ENCODE results near the gene TMEM151B. TPM values are rescaled to one million over a fixed set of nuclear protein-coding genes. Genes with fewer than 3 reads are reported as not detected.
"Not testable (repeated sequence)": the region's sequence is repeated elsewhere in the genome, so short reads cannot be mapped to it uniquely, and the experiment has no call there.

The TMEM151B gene
- total RNA-seq, 1 donor from 2014 or later, result not detected

GRCh38 chr6:44311767-44312166, 41.5 kb downstream of the TMEM151B start:
- no peaks in the 10 kb centered on the region for H3K9me3 ChIP-seq (ENCODE audit: control insufficient read depth in 3 of 3, low read length in 3 of 3)
- peak overlapping the region in 1 of 3 donors; percentile 93 for H3K9ac ChIP-seq (ENCODE audit: low read depth in 1 of 3, low read length in 3 of 3)
- peaks cover 7 to 10% (median 8%) of the 10 kb centered on the region in 3 donors for H3K4me1 ChIP-seq (ENCODE audit: control insufficient read depth in 3 of 3, insufficient read depth in 3 of 3, low read length in 3 of 3)
- peak overlapping the region in 1 of 3 donors; percentile 92 for H3K4me3 ChIP-seq (ENCODE audit: low read length in 3 of 3)
- no peaks in the 10 kb centered on the region for H3K27me3 ChIP-seq (ENCODE audit: control insufficient read depth in 3 of 3, insufficient read depth in 3 of 3, low read length in 3 of 3)
- H3K27ac ChIP-seq (ENCODE audit: low read depth, low read length), result no peak overlapping the region
- peaks cover 30 to 45% (median 38%) of the 10 kb centered on the region in 3 donors for H3K36me3 ChIP-seq (ENCODE audit: control insufficient read depth in 3 of 3, insufficient read depth in 3 of 3, low read length in 3 of 3)

DNA sequence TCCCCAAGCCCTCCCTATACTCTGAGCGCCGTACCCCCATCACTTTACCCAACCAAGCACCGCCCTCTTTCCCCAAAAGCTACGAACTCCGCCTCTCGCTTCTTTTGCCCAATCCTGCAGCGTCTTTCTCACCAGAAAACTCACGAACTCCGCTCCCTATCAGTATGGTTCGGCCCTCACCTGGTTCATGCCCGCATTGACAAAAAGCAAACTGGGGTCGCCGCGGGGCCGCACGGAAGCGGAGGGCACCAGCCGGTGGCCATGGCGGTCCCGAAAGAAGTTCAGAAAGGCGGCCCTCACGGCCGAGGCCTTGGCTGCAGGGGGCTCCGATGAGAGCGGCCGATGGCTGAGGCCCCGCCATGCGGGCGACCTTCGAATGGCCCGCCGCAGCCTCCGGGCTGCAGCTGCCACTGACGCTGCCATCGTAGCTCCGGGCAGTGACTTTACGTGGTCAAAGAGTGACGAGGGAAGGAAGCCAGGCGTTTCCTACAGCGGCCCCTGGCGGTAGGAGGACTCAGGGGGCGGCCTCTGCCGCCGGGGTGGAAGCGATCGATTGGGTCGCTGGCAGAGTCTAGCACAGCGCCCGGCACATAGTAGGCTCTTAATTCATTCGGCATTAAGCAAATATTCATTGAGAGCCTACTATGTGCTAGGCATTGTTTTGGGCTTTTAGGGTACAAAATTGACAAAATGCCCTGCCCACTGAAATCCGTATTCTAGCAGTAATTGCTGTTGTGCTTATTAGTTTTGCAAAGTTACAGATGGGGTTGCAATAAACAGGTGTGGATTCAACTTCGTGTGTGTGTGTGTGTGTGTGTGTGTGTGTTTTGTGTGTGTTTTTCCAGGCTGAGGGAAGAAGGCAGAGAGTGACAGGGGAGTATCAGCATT, 42.9 kb downstream of the TMEM151B start, which contains the start of gene AARS2:
AARS2 (minus strand) TSS at position 447 of the 888 bp plus-strand sequence; CDS start at position 423, 24 bp downstream.
- Histone ChIP-seq H3K9me3 (ENCODE audit: control insufficient read depth in 3 of 3, low read length in 3 of 3) (no peaks in the 10 kb centered on the region), H3K4me1 (ENCODE audit: control insufficient read depth in 3 of 3, insufficient read depth in 3 of 3, low read length in 3 of 3) (peaks cover 7 to 10% (median 8%) of the 10 kb centered on the region in 3 donors), H3K4me3 (ENCODE audit: low read length in 3 of 3) (peak within 1 kb of the TSS; percentile 92), H3K27ac (ENCODE audit: low read depth, low read length) (peak within 1 kb of the TSS; percentile 43), H3K36me3 (ENCODE audit: control insufficient read depth in 3 of 3, insufficient read depth in 3 of 3, low read length in 3 of 3) (peaks cover 21 to 34% (median 25%) of the 10 kb centered on the region in 3 donors), H3K27me3 (ENCODE audit: control insufficient read depth in 3 of 3, insufficient read depth in 3 of 3, low read length in 3 of 3) (no peaks in the 10 kb centered on the region), H3K9ac (ENCODE audit: low read depth in 1 of 3, low read length in 3 of 3) (peak within 1 kb of the TSS; percentile 86 to 93 (median 90))

GRCh38 chr6:44314657-44315056, 44.4 kb downstream of the TMEM151B start:
- H3K36me3 ChIP-seq (ENCODE audit: control insufficient read depth in 3 of 3, insufficient read depth in 3 of 3, low read length in 3 of 3), result peaks cover 15 to 24% (median 17%) of the 10 kb centered on the region in 3 donors
- not testable (repeated sequence) for H3K9ac ChIP-seq (ENCODE audit: low read depth in 1 of 3, low read length in 3 of 3); H3K4me3 ChIP-seq (ENCODE audit: low read length in 3 of 3); H3K27me3 ChIP-seq (ENCODE audit: control insufficient read depth in 3 of 3, insufficient read depth in 3 of 3, low read length in 3 of 3); H3K9me3 ChIP-seq (ENCODE audit: control insufficient read depth in 3 of 3, low read length in 3 of 3); H3K27ac ChIP-seq (ENCODE audit: low read depth, low read length)
- H3K4me1 ChIP-seq (ENCODE audit: control insufficient read depth in 3 of 3, insufficient read depth in 3 of 3, low read length in 3 of 3), result peaks cover 7 to 10% (median 8%) of the 10 kb centered on the region in 3 donors

- Histone ChIP-seq H3K9me3 (ENCODE audit: control insufficient read depth in 3 of 3, low read length in 3 of 3) (no peaks in the 10 kb centered on the region), H3K9ac (ENCODE audit: low read depth in 1 of 3, low read length in 3 of 3) (no peak overlapping the region), H3K4me3 (ENCODE audit: low read length in 3 of 3) (no peak overlapping the region), H3K27me3 (ENCODE audit: control insufficient read depth in 3 of 3, insufficient read depth in 3 of 3, low read length in 3 of 3) (peaks cover 3 to 6% (median 5%) of the 10 kb centered on the region in 3 donors), H3K36me3 (ENCODE audit: control insufficient read depth in 3 of 3, insufficient read depth in 3 of 3, low read length in 3 of 3) (peaks cover 7 to 16% (median 12%) of the 10 kb centered on the region in 3 donors), H3K27ac (ENCODE audit: low read depth, low read length) (no peak overlapping the region), H3K4me1 (ENCODE audit: control insufficient read depth in 3 of 3, insufficient read depth in 3 of 3, low read length in 3 of 3) (peaks cover 7 to 10% (median 8%) of the 10 kb centered on the region in 3 donors)
Measured at GRCh38 chr6:44315516-44315915, 45.3 kb downstream of the TMEM151B start.

DNA sequence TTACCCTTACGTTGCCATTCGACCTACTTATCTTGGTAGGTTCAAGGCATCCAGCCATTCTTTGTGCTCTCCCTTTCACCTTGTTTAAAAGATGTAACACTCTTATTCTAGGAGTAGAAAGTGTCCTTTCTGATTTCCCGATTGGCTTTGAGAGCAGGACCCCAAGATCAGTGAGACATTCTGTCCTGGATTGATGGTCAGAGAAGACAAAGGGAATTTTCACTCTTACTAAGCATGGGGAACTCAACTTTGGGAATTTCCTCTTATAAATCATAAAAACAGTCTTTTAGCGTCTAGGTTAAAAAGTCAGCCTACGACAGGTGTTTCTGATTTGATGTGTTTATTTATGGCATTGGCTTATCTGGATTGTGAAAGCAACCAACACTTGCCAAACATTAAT, 45.7 kb downstream of the TMEM151B start:
- peaks cover 3 to 6% (median 5%) of the 10 kb centered on the region in 3 donors for H3K27me3 ChIP-seq (ENCODE audit: control insufficient read depth in 3 of 3, insufficient read depth in 3 of 3, low read length in 3 of 3)
- H3K4me3 ChIP-seq (ENCODE audit: low read length in 3 of 3), result no peak overlapping the region
- peaks cover 7 to 10% (median 8%) of the 10 kb centered on the region in 3 donors for H3K4me1 ChIP-seq (ENCODE audit: control insufficient read depth in 3 of 3, insufficient read depth in 3 of 3, low read length in 3 of 3)
- H3K9ac ChIP-seq (ENCODE audit: low read depth in 1 of 3, low read length in 3 of 3), result no peak overlapping the region
- peaks cover 5 to 11% (median 9%) of the 10 kb centered on the region in 3 donors for H3K36me3 ChIP-seq (ENCODE audit: control insufficient read depth in 3 of 3, insufficient read depth in 3 of 3, low read length in 3 of 3)
- H3K27ac ChIP-seq (ENCODE audit: low read depth, low read length), result no peak overlapping the region
- no peaks in the 10 kb centered on the region for H3K9me3 ChIP-seq (ENCODE audit: control insufficient read depth in 3 of 3, low read length in 3 of 3)

DNA sequence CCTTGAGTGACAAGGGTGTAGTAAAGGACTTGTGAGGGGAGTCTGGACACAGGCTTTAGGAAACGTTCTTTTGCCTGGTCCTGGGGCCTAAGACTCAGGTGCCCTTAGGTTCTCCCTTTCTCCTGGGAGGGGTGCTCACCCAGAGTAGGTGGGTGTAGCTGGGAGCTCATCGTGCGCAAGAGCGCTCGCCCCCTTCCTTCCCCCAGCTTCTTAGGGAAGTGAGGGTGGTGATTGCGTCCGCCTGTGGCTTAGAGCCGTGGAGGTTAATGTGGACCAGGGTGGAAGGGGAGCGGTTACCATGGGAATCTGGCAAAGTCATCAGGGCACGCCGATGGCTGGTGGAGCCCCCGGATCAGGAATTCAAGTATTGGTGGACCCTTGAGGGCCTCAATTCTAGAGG, 46.2 kb downstream of the TMEM151B start:
- H3K4me3 ChIP-seq (ENCODE audit: low read length in 3 of 3), result no peak overlapping the region
- peaks cover 3 to 6% (median 5%) of the 10 kb centered on the region in 3 donors for H3K27me3 ChIP-seq (ENCODE audit: control insufficient read depth in 3 of 3, insufficient read depth in 3 of 3, low read length in 3 of 3)
- no peak overlapping the region for H3K9ac ChIP-seq (ENCODE audit: low read depth in 1 of 3, low read length in 3 of 3)
- H3K9me3 ChIP-seq (ENCODE audit: control insufficient read depth in 3 of 3, low read length in 3 of 3), result no peaks in the 10 kb centered on the region
- no peak overlapping the region for H3K27ac ChIP-seq (ENCODE audit: low read depth, low read length)
- peaks cover 0 to 6% (median 5%) of the 10 kb centered on the region in 3 donors for H3K36me3 ChIP-seq (ENCODE audit: control insufficient read depth in 3 of 3, insufficient read depth in 3 of 3, low read length in 3 of 3)
- peaks cover 7 to 10% (median 8%) of the 10 kb centered on the region in 3 donors for H3K4me1 ChIP-seq (ENCODE audit: control insufficient read depth in 3 of 3, insufficient read depth in 3 of 3, low read length in 3 of 3)

DNA sequence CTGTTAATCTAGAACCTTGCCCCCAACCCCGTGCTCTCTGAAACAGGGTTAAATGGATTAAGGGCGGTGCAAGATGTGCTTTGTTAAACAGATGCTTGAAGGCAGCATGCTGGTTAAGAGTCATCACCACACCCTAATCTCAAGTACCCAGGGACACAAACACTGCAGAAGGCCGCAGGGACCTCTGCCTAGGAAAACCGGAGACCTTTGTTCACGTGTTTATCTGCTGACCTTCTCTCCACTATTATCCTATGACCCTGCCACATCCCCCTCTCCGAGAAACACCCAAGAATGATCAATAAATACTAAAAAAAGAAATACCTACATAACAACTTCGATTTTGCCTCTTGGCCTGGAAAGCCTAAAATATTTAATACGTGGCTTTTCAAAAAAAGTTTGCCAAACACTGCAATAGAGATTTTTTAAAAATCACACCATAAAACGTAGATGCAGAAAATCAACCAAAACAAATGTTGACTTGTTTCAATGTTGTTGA, 46.9 kb downstream of the TMEM151B start:
- H3K9ac ChIP-seq (ENCODE audit: low read depth in 1 of 3, low read length in 3 of 3); H3K4me1 ChIP-seq (ENCODE audit: control insufficient read depth in 3 of 3, insufficient read depth in 3 of 3, low read length in 3 of 3); H3K27me3 ChIP-seq (ENCODE audit: control insufficient read depth in 3 of 3, insufficient read depth in 3 of 3, low read length in 3 of 3); H3K4me3 ChIP-seq (ENCODE audit: low read length in 3 of 3); H3K36me3 ChIP-seq (ENCODE audit: control insufficient read depth in 3 of 3, insufficient read depth in 3 of 3, low read length in 3 of 3); H3K9me3 ChIP-seq (ENCODE audit: control insufficient read depth in 3 of 3, low read length in 3 of 3); H3K27ac ChIP-seq (ENCODE audit: low read depth, low read length): not testable (repeated sequence)

GRCh38 chr6:44321210-44321609, 51.0 kb downstream of the TMEM151B start:
- peaks cover 3 to 6% (median 5%) of the 10 kb centered on the region in 3 donors for H3K27me3 ChIP-seq (ENCODE audit: control insufficient read depth in 3 of 3, insufficient read depth in 3 of 3, low read length in 3 of 3)

DNA sequence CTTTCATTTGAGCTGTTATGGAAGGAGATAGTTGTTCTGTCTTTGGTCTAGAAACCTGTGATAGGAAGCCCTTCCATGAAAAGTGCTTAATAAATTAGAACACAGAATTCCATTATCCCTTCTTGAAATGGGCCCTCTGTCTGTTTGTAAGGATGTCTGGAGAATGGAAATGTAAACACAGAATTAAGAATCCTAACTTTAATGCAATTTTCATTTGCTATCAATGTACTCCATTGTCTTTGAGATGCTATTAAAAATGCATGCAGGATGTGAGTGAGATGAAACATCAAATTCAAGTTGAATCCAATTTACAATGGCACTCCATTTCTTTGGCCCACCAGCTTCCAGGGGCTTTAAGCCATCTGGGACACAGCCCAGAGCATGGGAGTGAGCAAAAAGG, 56.8 kb downstream of the TMEM151B start:
- H3K9ac ChIP-seq (ENCODE audit: low read depth in 1 of 3, low read length in 3 of 3), result no peak overlapping the region
- H3K9me3 ChIP-seq (ENCODE audit: control insufficient read depth in 3 of 3, low read length in 3 of 3), result no peaks in the 10 kb centered on the region
- H3K27ac ChIP-seq (ENCODE audit: low read depth, low read length), result no peak overlapping the region
- H3K4me3 ChIP-seq (ENCODE audit: low read length in 3 of 3), result no peak overlapping the region
- H3K4me1 ChIP-seq (ENCODE audit: control insufficient read depth in 3 of 3, insufficient read depth in 3 of 3, low read length in 3 of 3), result no peaks in the 10 kb centered on the region
- H3K27me3 ChIP-seq (ENCODE audit: control insufficient read depth in 3 of 3, insufficient read depth in 3 of 3, low read length in 3 of 3), result peaks cover 5 to 15% (median 10%) of the 10 kb centered on the region in 3 donors
- no peaks in the 10 kb centered on the region for H3K36me3 ChIP-seq (ENCODE audit: control insufficient read depth in 3 of 3, insufficient read depth in 3 of 3, low read length in 3 of 3)

More at GRCh38 chr6:44321210-44321609, 51.0 kb downstream of the TMEM151B start:
- no peak overlapping the region for H3K9ac ChIP-seq (ENCODE audit: low read depth in 1 of 3, low read length in 3 of 3)
- H3K27ac ChIP-seq (ENCODE audit: low read depth, low read length), result no peak overlapping the region
- H3K36me3 ChIP-seq (ENCODE audit: control insufficient read depth in 3 of 3, insufficient read depth in 3 of 3, low read length in 3 of 3), result no peaks in the 10 kb centered on the region
- H3K9me3 ChIP-seq (ENCODE audit: control insufficient read depth in 3 of 3, low read length in 3 of 3), result no peaks in the 10 kb centered on the region
- no peak overlapping the region for H3K4me3 ChIP-seq (ENCODE audit: low read length in 3 of 3)
- no peaks in the 10 kb centered on the region for H3K4me1 ChIP-seq (ENCODE audit: control insufficient read depth in 3 of 3, insufficient read depth in 3 of 3, low read length in 3 of 3)

DNA sequence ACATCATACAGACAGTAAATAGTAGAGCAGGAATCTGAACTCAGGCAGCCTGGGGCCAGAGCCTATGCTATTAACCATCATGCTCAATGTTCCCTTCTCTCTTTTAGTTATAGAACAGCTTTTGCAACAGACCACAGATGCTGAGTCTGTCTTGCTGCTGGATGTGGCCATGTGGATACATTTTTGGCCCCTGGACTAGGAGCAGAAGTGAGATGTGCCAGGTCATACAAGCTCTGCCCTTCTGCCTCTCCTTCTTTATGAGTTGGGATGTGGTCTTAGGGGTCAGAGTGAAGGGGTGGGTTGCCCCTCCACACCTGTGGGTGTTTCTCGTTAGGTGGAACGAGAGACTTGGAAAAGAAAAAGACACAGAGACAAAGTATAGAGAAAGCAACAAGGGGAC, 57.5 kb downstream of the TMEM151B start:
- no peak overlapping the region for H3K9ac ChIP-seq (ENCODE audit: low read depth in 1 of 3, low read length in 3 of 3)
- peaks cover 5 to 15% (median 10%) of the 10 kb centered on the region in 3 donors for H3K27me3 ChIP-seq (ENCODE audit: control insufficient read depth in 3 of 3, insufficient read depth in 3 of 3, low read length in 3 of 3)
- no peaks in the 10 kb centered on the region for H3K9me3 ChIP-seq (ENCODE audit: control insufficient read depth in 3 of 3, low read length in 3 of 3)
- H3K4me1 ChIP-seq (ENCODE audit: control insufficient read depth in 3 of 3, insufficient read depth in 3 of 3, low read length in 3 of 3), result peaks cover 0 to 3% (median 0%) of the 10 kb centered on the region in 3 donors
- no peak overlapping the region for H3K27ac ChIP-seq (ENCODE audit: low read depth, low read length)
- H3K4me3 ChIP-seq (ENCODE audit: low read length in 3 of 3), result no peak overlapping the region
- H3K36me3 ChIP-seq (ENCODE audit: control insufficient read depth in 3 of 3, insufficient read depth in 3 of 3, low read length in 3 of 3), result no peaks in the 10 kb centered on the region

Data from skeletal muscle tissue (tissue), 4 donors.